ENCODE measurements around the gene KCNIP3.
A peak's percentile ranks its signal among the peaks of the same experiment; 100 is the strongest.
"Not testable (repeated sequence)": the region's sequence is repeated elsewhere in the genome, so short reads cannot be mapped to it uniquely, and the experiment has no call there.

The KCNIP3 gene

GRCh38 chr2:95402370-95403203 lies 105.4 kb downstream of the KCNIP3 start, which contains the start of gene FAHD2A:
TSS of gene FAHD2A (plus strand) at chr2:95402708. CDS start at chr2:95405559, 2,851 bp downstream.
- DNase-seq (ENCODE audit: low read depth in 3 of 3, low spot score in 1 of 3): peak; percentile 73 to 90 (median 74)

- not testable (repeated sequence) for DNase-seq (ENCODE audit: low read depth in 3 of 3, low spot score in 1 of 3)
Measured at GRCh38 chr2:95403204-95403721, 106.1 kb downstream of the KCNIP3 start.

- DNase-seq (ENCODE audit: low read depth in 3 of 3, low spot score in 1 of 3): not testable (repeated sequence)
Measured at GRCh38 chr2:95403824-95404223, 106.7 kb downstream of the KCNIP3 start.

GRCh38 chr2:95404676-95405075 lies 107.5 kb downstream of the KCNIP3 start:
- DNase-seq (ENCODE audit: low read depth in 3 of 3, low spot score in 1 of 3): not testable (repeated sequence)

GRCh38 chr2:95411239-95411638 lies 114.1 kb downstream of the KCNIP3 start:
- not testable (repeated sequence) for DNase-seq (ENCODE audit: low read depth in 3 of 3, low spot score in 1 of 3)

- DNase-seq (ENCODE audit: low read depth in 3 of 3, low spot score in 1 of 3): peak in 2 of 3 donors; percentile 29 to 61
Measured at GRCh38 chr2:95414015-95414594, 117.0 kb downstream of the KCNIP3 start.

- not testable (repeated sequence) for DNase-seq (ENCODE audit: low read depth in 3 of 3, low spot score in 1 of 3)
Measured at GRCh38 chr2:95415138-95415537, 118.0 kb downstream of the KCNIP3 start.

GRCh38 chr2:95415561-95415960 lies 118.4 kb downstream of the KCNIP3 start:
- not testable (repeated sequence) for DNase-seq (ENCODE audit: low read depth in 3 of 3, low spot score in 1 of 3)

GRCh38 chr2:95427196-95427867 lies 130.2 kb downstream of the KCNIP3 start:
- not testable (repeated sequence) for DNase-seq (ENCODE audit: low read depth in 3 of 3, low spot score in 1 of 3)

- DNase-seq (ENCODE audit: low read depth in 3 of 3, low spot score in 1 of 3): not testable (repeated sequence)
Measured at GRCh38 chr2:95429748-95430467, 132.8 kb downstream of the KCNIP3 start.

GRCh38 chr2:95433373-95433772 lies 136.2 kb downstream of the KCNIP3 start:
- DNase-seq (ENCODE audit: low read depth in 3 of 3, low spot score in 1 of 3): not testable (repeated sequence)

- not testable (repeated sequence) for DNase-seq (ENCODE audit: low read depth in 3 of 3, low spot score in 1 of 3)
Measured at GRCh38 chr2:95433973-95434372, 136.8 kb downstream of the KCNIP3 start.

GRCh38 chr2:95434507-95435076 lies 137.4 kb downstream of the KCNIP3 start:
- DNase-seq (ENCODE audit: low read depth in 3 of 3, low spot score in 1 of 3): not testable (repeated sequence)

- not testable (repeated sequence) for DNase-seq (ENCODE audit: low read depth in 3 of 3, low spot score in 1 of 3)
Measured at GRCh38 chr2:95435162-95435871, 138.2 kb downstream of the KCNIP3 start.

Data from stimulated activated CD4-positive, alpha-beta T cell treated with anti-CD3 and anti-CD28 coated beads, TNF-alpha, amount 100 ng/mL, for 1 hour (primary cell).